Stimulated activated naive CD4-positive, alpha-beta T cell (primary cell): ENCODE measurements around the gene MATN1.

Experiments used
- DNase-seq, 6 experiments: peaks; one replicate each; lab custom pipeline; 2025; lab: John Stamatoyannopoulos, UW

The MATN1 gene

GRCh38 chr1:30732277-30732996 lies 9.1 kb upstream of the MATN1 start:
- peak in 1 of 6 experiments; percentile 13 for DNase-seq

GRCh38 chr1:30731806-30732276 lies 8.5 kb upstream of the MATN1 start:
- no peak for DNase-seq

- no peak for DNase-seq
These were observed 7.9 kb upstream of the MATN1 start for GRCh38 chr1:30731109-30731805.

GRCh38 chr1:30730346-30731108 lies 7.1 kb upstream of the MATN1 start:
- DNase-seq, result no peak

- DNase-seq, result no peak
These were observed 6.5 kb upstream of the MATN1 start for GRCh38 chr1:30729901-30730300.

GRCh38 chr1:30728832-30729638 lies 5.7 kb upstream of the MATN1 start:
- no peak for DNase-seq

- DNase-seq, result no peak
These were observed 5.0 kb upstream of the MATN1 start for GRCh38 chr1:30728340-30728739.

- no peak for DNase-seq
These were observed 4.4 kb upstream of the MATN1 start for GRCh38 chr1:30727824-30728223.

- no peak for DNase-seq
These were observed 3.6 kb upstream of the MATN1 start for GRCh38 chr1:30726773-30727684.

- no peak for DNase-seq
These were observed 2.9 kb upstream of the MATN1 start for GRCh38 chr1:30726236-30726635.

GRCh38 chr1:30725450-30726095 lies 2.2 kb upstream of the MATN1 start:
- no peak for DNase-seq

GRCh38 chr1:30724655-30725421 lies 1.5 kb upstream of the MATN1 start:
- DNase-seq, result no peak

GRCh38 chr1:30724175-30724574 lies 790 bp upstream of the MATN1 start:
- DNase-seq, result no peak

GRCh38 chr1:30721812-30722537 lies 1.4 kb downstream of the MATN1 start:
- DNase-seq, result no peak

- DNase-seq, result no peak
These were observed 2.0 kb downstream of the MATN1 start for GRCh38 chr1:30721341-30721793.

GRCh38 chr1:30720271-30721223 lies 2.8 kb downstream of the MATN1 start:
- no peak for DNase-seq
